Motor neuron (in vitro differentiated cells): ENCODE measurements around the gene C16orf90. TPM values are rescaled to one million over a fixed set of nuclear protein-coding genes. Genes with fewer than 3 reads are reported as not detected.

Experiments used
- ATAC-seq, 8 experiments: fragments of 200-7000 bp; cut with Tn5 transposase; replicated peaks in 6 of 8; 2 replicates each; pipeline ENCODE4 v1.8.0; 2021; ENCODE audit warnings: mild to moderate bottlenecking in 8 of 8, moderate library complexity in 8 of 8
- H3K27ac ChIP-seq, 2 donors: fragments of 250-450 bp; sonication (Bioruptor Pico); 2 replicates each; pipeline ENCODE4 v1.9.0; 2021; ENCODE audit warnings: antibody characterized with exemption in 2 of 2, mild to moderate bottlenecking in 2 of 2, moderate library complexity in 1 of 2
- H3K4me1 ChIP-seq, 2 donors: fragments of 250-450 bp; sonication (Bioruptor Pico); replicated peaks in 1 of 2; 2 replicates each; pipeline ENCODE4 v1.6.1; 2021; ENCODE audit warnings: antibody characterized with exemption in 2 of 2, mild to moderate bottlenecking in 2 of 2, moderate library complexity in 1 of 2
- H3K4me3 ChIP-seq, 5 donors: fragments of 250-450 bp; sonication (Bioruptor Pico); 2 replicates each; pipeline ENCODE4 v1.9.0; 2021; ENCODE audit warnings: antibody characterized with exemption in 5 of 5, mild to moderate bottlenecking in 5 of 5, moderate library complexity in 4 of 5
- WGBS, 10 experiments: fragments of 450-650 bp; shearing (Covaris generic); methylation state at CpG; one replicate each; pipeline ENCODE4 v1.0.0; 2022; 5-methylcytosine and 5-hydroxymethylcytosine counted together
- in situ Hi-C, 9 experiments: fragments of 400-800 bp; cut with MboI; loops; one replicate each; pipeline ENCODE4 v1.15.0; 2021; ENCODE audit warnings: low sequenced_read_pairs in 9 of 9, low pct_unique_long_range_greater_than_20kb in 2 of 9; ENCODE audit not compliant: unreplicated experiment in 9 of 9
- total RNA-seq, 8 experiments: library from RNA; unstranded; fragments of 300-600 nt; gene quantifications; 2 replicates each; pipeline versions ENCODE4 v1.2.3 to v1.2.4, GENCODE V29; 2022

Gene C16orf90
- total RNA-seq, 8 experiments from 2014 or later: 0.11 to 0.47 (median 0.29) TPM; not detected in 5

DNA sequence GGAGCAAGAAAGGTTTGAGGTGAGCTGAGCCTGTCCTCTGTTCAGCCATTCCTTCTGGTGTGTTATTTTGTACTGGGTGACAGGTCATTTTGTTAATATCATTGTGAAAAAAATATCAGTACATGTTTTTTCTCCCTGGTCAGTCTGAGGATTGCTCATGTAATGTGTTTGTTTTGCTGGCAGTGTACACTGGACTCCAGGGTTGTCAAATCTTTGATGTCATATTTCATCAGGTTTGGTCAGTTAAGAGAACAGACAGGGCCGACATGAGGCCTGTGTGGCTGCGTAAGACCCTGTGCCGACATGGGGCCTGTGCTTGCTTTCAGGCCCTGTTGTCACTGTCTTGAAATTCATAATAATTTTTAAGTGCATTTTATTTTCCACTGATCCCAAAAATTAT, 28.0 kb upstream of the C16orf90 start:
- ATAC-seq: no peak
- in situ Hi-C loops: no loop called here
- Histone ChIP-seq H3K4me3 (no peak overlapping the region), H3K27ac (no peak overlapping the region), H3K4me1 (no peaks in the 10 kb centered on the region)
- WGBS, 10 experiments: 88 to 100% (median 100%) methylated on average over 1 to 3 of the region's 3 CpGs; no CpG with 5 or more reads in 6 of the 10 experiments

DNA sequence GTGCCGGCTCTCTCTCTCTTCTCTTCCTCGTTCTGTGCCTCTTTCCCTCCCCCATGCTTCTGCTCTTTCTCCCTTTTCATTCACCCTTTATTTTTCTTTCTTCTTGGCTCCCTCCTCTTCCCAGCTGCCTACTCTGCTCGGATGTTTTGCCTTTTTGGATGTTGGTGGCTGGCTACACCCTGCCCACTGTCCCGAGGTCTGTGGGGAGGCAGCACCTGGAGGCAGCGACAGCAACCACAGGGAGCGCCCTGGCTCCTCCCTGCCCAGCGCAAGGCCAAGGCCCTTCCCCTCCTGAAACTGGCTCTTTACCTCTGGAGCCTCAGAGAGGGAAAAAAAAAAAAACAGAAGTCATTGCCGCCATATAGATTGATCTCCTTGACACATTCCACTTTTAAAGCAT, 25.6 kb upstream of the C16orf90 start:
- 33 to 91% (median 75%) methylated on average over 1 to 7 of the region's 8 CpGs for WGBS, 10 experiments
- no peaks in the 10 kb centered on the region for H3K4me1 ChIP-seq
- no peak overlapping the region for H3K4me3 ChIP-seq
- H3K27ac ChIP-seq: no peak overlapping the region
- in situ Hi-C loops: no loop called here
- peak in 1 of 8 experiments; percentile 27 for ATAC-seq

DNA sequence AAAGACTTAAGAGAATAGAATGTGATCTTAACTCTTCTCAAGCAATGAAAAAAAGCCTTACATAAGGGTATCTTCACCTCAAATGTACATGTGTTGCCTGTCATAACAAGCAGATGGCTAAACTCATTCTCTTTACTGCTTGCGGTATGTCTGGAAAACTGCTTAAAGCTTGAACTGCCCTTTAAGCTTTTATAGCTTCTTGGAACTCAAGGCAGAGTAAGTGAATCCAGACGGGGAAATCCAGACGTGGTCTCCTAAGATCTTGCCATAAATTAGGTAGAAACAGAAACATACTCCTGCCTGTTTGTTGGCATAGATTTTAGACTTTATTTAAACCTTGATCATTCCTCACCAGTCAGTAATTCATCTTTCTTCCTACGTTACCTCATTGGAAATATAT, 25.1 kb upstream of the C16orf90 start:
- 24 to 100% (median 85%) methylated on average over 1 to 4 of the region's 4 CpGs for WGBS, 10 experiments
- H3K4me3 ChIP-seq: no peak overlapping the region
- H3K27ac ChIP-seq: no peak overlapping the region
- in situ Hi-C loops: no loop called here
- no peaks in the 10 kb centered on the region for H3K4me1 ChIP-seq
- peak in 2 of 8 experiments; percentile 26 to 47 for ATAC-seq

- H3K27ac ChIP-seq: no peak overlapping the region
- H3K4me1 ChIP-seq: no peaks in the 10 kb centered on the region
- no peak for ATAC-seq
- no peak overlapping the region for H3K4me3 ChIP-seq
- WGBS, 10 experiments: 67 to 100% (median 93%) methylated on average over 1 to 2 of the region's 2 CpGs; no CpG with 5 or more reads in 2 of the 10 experiments
- in situ Hi-C loops: no loop called here
Measured at GRCh38 chr16:3519581-3519980, 24.3 kb upstream of the C16orf90 start.

DNA sequence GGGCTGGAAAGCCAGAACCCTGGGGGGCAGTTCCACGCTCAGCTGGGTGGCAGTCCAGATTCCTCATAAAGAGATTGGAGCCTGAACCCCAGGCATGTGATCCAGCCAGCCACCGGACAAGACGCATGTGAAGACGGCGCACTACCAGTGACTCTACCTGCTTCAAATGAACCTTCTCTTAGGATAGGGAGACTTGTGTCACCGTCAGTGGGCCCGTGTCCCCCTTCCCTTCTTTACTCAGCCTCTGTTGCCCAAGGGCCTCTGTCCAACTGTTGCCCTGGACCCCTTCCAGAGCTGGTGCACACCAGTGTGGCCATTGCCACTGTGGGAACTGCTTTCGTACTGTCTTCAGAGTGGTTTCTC, 23.7 kb upstream of the C16orf90 start:
- no peaks in the 10 kb centered on the region for H3K4me1 ChIP-seq
- in situ Hi-C loops: no loop called here
- 100% methylated on average over 1 to 6 of the region's 8 CpGs; no CpG with 5 or more reads in 8 of the 10 experiments for WGBS, 10 experiments
- no peak for ATAC-seq
- no peak overlapping the region for H3K4me3 ChIP-seq
- no peak overlapping the region for H3K27ac ChIP-seq

DNA sequence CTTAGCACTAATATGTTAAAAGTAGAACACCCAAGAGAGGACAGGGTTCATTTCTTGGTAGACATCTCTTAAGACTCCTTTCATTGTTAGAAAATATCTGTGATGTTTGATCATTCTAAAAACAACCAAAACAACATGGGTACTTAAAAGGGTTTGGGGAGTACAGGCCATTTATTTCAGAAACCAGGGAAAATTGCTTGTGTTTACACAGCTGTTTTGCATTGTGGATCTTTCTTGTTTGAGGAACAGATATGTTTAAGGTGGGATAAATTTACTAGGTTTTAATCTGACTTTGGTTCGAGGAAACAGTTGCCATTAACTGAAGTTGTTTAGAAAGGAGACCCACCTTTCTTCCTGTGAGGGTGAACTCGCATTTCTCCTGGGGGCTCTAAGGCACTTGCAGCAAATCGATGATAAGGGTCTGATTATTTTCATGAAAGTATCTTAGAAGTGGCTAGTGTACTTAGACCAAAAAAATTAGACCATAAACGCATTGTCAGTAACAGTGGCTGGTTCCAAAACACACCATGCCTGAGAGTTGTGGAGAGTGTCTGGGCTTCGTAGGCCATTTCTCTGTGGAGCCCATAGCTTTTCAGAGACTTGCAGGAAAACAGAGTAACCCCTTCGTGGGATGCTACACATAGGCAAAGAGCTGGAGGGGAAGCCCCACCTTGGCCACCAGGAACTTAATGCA, 23.1 kb upstream of the C16orf90 start:
- in situ Hi-C loops: no loop called here
- WGBS, 10 experiments: 60 to 100% (median 86%) methylated on average over 1 to 5 of the region's 6 CpGs; no CpG with 5 or more reads in 1 of the 10 experiments
- Histone ChIP-seq H3K4me1 (no peaks in the 10 kb centered on the region), H3K4me3 (no peak overlapping the region), H3K27ac (no peak overlapping the region)
- no peak for ATAC-seq

- ATAC-seq: no peak
- Histone ChIP-seq H3K27ac (no peak overlapping the region), H3K4me3 (no peak overlapping the region), H3K4me1 (no peaks in the 10 kb centered on the region)
- in situ Hi-C loops: no loop called here
- 90 to 100% (median 94%) methylated on average over 1 to 4 of the region's 4 CpGs; no CpG with 5 or more reads in 2 of the 10 experiments for WGBS, 10 experiments
Measured at GRCh38 chr16:3515897-3516296, 20.6 kb upstream of the C16orf90 start.

GRCh38 chr16:3514621-3515020, 19.3 kb upstream of the C16orf90 start:
- Histone ChIP-seq H3K4me1 (no peaks in the 10 kb centered on the region), H3K27ac (no peak overlapping the region), H3K4me3 (no peak overlapping the region)
- 90 to 100% (median 100%) methylated on average over 1 to 3 of the region's 4 CpGs; no CpG with 5 or more reads in 4 of the 10 experiments for WGBS, 10 experiments
- no peak for ATAC-seq
- in situ Hi-C loops: no loop called here

DNA sequence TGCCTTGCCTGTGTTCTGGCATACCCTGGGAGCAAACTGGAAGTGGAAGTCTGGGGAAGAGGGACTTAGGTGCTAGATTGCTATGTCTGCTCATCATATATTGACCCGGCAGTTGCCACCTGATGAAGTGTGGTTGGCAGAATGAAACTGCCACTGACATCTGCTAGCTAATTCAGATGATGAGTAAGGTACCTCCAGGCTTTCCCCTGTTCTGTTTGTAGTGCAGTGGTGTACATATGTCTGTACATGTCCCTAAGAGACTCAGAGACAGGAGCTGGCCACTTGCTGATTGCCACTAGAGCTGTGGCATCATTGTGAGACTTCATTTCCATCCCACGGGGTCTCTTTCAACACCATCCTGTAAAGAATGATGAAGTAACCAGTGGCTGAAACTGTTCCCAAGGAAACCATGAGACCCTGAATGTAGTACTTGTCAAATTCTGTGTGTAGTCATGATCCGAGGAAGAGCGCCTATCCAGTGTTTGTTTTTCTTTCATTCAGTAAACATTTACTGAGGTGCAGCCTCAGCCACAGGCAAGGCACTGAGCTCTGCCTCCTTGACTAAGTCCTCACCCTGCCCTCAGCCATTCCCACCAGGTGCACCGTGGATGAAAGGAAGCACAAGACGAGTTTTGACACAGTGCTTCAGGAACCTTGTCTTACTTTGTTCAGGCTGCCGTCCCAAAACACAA, 18.7 kb upstream of the C16orf90 start:
- 47 to 98% (median 83%) methylated on average over 2 to 6 of the region's 7 CpGs; no CpG with 5 or more reads in 5 of the 10 experiments for WGBS, 10 experiments
- H3K27ac ChIP-seq: no peak overlapping the region
- H3K4me1 ChIP-seq: no peaks in the 10 kb centered on the region
- in situ Hi-C loops: no loop called here
- no peak overlapping the region for H3K4me3 ChIP-seq
- peak in 3 of 8 experiments; percentile 16 to 90 (median 22) for ATAC-seq

- H3K4me1 ChIP-seq: no peaks in the 10 kb centered on the region
- WGBS, 10 experiments: 62 to 100% (median 85%) methylated on average over 1 to 9 of the region's 23 CpGs; no CpG with 5 or more reads in 1 of the 10 experiments
- ATAC-seq: no peak
- in situ Hi-C loops: no loop called here
- H3K27ac ChIP-seq: no peak overlapping the region
- H3K4me3 ChIP-seq: no peak overlapping the region
Measured at GRCh38 chr16:3511286-3512180, 16.2 kb upstream of the C16orf90 start.

DNA sequence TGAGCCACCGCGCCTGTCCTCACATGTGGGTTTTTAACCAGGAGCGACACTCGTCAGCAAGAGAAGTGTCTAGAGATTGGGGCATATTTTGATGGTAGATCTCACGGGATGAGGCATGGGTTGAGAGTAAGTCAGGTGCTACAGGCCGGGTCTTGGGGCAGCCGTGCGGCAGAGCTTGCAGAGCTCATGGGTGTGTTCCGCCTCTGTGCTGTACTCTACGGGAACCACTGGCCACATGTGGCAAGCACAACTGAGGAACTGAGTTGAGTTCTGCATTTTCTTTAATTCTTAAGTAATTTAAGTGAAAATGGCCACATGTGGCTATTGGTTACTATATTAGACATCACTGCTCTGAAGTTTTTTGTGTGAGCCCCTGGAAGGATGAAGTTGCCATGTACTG, 15.1 kb upstream of the C16orf90 start:
- in situ Hi-C loops: no loop called here
- ATAC-seq: no peak

GRCh38 chr16:3509470-3509928, 14.2 kb upstream of the C16orf90 start:
- 80 to 100% (median 100%) methylated on average over 1 to 3 of the region's 13 CpGs; no CpG with 5 or more reads in 4 of the 10 experiments for WGBS, 10 experiments

More for the DNA sequence above, 15.1 kb upstream of the C16orf90 start:
- Histone ChIP-seq H3K27ac (no peak overlapping the region), H3K4me1 (no peaks in the 10 kb centered on the region), H3K4me3 (no peak overlapping the region)
- WGBS, 10 experiments: 93 to 100% (median 100%) methylated on average over 1 to 9 of the region's 10 CpGs; no CpG with 5 or more reads in 5 of the 10 experiments

DNA sequence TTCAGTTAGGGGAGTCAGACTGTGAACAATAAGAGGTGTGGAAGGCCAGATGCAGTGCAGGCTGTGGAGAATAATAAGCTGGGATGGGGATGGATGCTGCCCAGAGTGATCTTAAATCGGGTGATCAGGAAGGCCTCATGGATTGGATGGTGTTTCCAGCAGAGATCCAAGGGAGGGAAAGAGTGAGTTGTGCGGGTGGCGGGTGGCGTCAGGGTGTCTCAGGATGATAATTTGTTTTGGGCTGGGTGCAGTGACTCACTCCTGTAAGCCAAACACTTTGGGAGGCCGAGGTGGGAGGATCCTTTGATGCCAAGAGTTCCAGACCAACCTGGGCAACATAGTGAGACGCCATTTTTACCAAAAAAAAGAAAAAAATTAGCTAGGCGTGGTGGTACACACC, 13.4 kb upstream of the C16orf90 start:
- ATAC-seq: peak in 1 of 8 experiments; percentile 67
- H3K4me3 ChIP-seq: no peak overlapping the region
- H3K27ac ChIP-seq: no peak overlapping the region
- 50 to 100% (median 96%) methylated on average over 1 to 5 of the region's 7 CpGs; no CpG with 5 or more reads in 3 of the 10 experiments for WGBS, 10 experiments
- no peaks in the 10 kb centered on the region for H3K4me1 ChIP-seq
- in situ Hi-C loops: no loop called here

More at GRCh38 chr16:3509470-3509928, 14.2 kb upstream of the C16orf90 start:
- no peak overlapping the region for H3K27ac ChIP-seq
- no peak overlapping the region for H3K4me3 ChIP-seq
- peak in 3 of 8 experiments; percentile 55 to 86 (median 78) for ATAC-seq
- in situ Hi-C loops: no loop called here
- no peaks in the 10 kb centered on the region for H3K4me1 ChIP-seq
